ENCODE results near the gene TMEM238L.

- no peak for TF ChIP-seq POLR2A (IDR thresholded peaks at IDR 0.05)
- TF ChIP-seq, protein P1, sequence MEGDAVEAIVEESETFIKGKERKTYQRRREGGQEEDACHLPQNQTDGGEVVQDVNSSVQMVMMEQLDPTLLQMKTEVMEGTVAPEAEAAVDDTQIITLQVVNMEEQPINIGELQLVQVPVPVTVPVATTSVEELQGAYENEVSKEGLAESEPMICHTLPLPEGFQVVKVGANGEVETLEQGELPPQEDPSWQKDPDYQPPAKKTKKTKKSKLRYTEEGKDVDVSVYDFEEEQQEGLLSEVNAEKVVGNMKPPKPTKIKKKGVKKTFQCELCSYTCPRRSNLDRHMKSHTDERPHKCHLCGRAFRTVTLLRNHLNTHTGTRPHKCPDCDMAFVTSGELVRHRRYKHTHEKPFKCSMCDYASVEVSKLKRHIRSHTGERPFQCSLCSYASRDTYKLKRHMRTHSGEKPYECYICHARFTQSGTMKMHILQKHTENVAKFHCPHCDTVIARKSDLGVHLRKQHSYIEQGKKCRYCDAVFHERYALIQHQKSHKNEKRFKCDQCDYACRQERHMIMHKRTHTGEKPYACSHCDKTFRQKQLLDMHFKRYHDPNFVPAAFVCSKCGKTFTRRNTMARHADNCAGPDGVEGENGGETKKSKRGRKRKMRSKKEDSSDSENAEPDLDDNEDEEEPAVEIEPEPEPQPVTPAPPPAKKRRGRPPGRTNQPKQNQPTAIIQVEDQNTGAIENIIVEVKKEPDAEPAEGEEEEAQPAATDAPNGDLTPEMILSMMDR (IDR thresholded peaks at IDR 0.05): no peak
Observed at GRCh38 chr17:10806545-10807262, 2.8 kb upstream of the TMEM238L start.
